Measurements from ENCODE around the gene BLID.

Gene BLID

DNA sequence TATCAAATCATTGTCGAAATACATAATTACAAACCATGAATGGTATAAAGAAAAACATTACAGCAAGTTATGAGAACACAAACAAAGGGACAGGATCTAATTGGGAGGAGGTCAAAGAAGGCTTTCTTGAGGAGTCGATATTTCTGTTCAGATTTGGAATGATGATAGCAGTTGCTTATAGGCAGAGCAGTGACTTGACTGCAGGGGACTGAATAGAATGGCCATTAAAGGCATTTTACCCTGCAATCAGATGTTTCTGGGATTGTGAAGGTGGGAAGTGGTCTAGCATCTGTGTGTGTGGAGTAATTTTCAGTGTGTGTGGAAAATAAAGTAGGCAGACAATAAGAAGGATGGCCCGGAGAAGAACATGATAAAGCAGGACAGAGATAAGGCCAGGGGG lies 41.0 kb downstream of the BLID start:
- no peak for DNase-seq

DNA sequence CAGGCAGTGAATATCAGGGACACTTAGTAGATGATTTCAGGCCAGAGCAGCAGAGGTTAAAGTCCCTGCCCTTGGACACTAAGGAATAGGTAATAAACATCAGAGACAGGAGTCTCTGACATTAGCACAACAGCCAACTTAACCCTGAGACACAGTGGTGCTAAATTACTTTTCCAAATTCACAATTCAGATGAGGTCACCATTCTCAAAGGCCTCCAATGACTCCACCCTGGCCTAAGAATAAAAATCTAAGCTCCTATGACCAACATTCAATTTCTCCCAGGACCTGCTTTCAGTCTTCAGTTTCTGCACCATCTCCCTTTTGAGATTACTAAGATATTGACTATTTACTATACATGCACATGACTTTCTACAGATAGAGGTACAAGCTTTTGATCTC lies 42.0 kb downstream of the BLID start:
- DNase-seq: no peak

GRCh38 chr11:122071709-122072202 lies 44.3 kb downstream of the BLID start:
- DNase-seq: no peak

DNA sequence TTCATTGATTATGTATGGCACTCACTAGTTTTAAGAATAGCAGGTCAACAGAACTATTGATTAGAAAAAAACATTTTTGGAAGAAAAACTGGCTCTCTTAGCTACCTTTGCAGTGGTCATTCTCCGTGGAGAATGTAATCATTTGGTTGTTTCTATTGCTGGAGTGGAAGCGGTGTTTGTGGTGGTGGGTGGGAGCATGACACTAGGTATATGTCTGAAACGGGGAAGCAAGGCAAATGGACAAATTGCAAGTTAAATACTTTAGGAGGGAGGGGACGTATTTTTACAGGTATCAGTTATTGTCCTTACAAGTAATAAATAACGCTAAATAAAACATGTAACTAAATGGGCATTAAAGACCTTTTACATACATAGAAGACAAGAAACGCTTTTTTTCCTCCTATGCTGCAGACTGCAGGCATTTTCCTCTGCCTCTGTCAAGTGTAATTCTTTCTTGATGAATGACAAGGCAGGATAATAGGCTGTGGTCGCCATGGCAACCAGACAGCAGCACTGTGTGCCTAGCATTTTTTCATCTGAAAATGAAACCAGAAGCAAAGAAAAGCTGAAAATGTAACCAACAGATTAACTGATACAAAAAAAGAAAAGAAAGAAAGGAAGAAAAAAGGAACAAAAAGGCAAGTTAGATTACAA lies 46.2 kb downstream of the BLID start:
- DNase-seq: peak; percentile 73

- DNase-seq: no peak
These were observed 47.2 kb downstream of the BLID start for GRCh38 chr11:122068837-122069236.

GRCh38 chr11:122068141-122068540 lies 47.9 kb downstream of the BLID start:
- DNase-seq: no peak

Data from right forelimb (tissue), 1 donor.